Activated T-helper 1 cell treated with Interleukin-2 at 50 U/mL for 16 hours (primary cell): ENCODE data around the gene INPP5A.
"Not testable (repeated sequence)": the region's sequence is repeated elsewhere in the genome, so short reads cannot be mapped to it uniquely, and the experiment has no call there.

Experiments
- DNase-seq: peaks from one replicate; pipeline ENCODE4 v3.0.0-alpha.2; 2020; ENCODE audit warnings: low read depth

INPP5A gene

DNA sequence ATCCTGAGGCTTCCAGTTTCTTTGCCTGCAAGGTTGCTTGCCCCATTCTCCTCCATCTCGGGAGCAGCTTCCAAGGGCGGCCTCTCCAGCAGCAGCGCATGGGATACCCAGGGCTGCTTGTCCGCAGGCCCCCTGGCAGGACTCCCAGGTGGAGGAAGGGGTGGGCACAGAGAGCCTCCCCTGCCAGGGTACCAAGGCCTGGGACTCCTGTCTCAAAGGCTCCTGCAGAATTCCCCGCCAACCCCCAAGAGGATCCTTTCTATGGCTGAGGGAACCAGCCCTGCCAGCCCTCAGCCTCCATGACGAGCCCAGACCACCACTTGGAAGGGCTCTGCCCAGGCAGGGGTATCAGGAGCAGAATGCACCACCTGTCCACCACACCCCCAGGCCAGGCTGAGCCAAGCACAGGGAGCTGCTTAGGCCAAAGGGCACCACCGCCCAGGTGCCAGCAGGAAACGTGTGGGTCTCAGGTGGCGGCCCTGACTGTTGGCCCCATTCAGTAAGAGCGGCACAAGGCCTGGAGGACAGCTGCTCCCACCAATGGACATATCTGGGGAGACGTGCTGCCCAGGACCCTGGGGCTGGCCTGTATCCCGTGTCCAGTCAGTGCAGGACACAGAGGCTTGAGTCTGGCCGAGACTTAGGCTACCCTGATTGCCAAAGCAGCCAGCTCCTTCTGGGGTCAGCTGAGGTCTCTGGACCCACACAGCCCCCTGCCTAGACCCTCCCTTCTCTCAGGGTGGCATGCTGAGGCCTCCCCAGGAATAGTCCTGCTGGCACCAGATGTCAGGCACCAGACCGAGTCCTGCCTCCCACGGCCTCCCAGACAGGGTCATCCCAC lies 33.8 kb upstream of the INPP5A start:
- DNase-seq: no peak

DNA sequence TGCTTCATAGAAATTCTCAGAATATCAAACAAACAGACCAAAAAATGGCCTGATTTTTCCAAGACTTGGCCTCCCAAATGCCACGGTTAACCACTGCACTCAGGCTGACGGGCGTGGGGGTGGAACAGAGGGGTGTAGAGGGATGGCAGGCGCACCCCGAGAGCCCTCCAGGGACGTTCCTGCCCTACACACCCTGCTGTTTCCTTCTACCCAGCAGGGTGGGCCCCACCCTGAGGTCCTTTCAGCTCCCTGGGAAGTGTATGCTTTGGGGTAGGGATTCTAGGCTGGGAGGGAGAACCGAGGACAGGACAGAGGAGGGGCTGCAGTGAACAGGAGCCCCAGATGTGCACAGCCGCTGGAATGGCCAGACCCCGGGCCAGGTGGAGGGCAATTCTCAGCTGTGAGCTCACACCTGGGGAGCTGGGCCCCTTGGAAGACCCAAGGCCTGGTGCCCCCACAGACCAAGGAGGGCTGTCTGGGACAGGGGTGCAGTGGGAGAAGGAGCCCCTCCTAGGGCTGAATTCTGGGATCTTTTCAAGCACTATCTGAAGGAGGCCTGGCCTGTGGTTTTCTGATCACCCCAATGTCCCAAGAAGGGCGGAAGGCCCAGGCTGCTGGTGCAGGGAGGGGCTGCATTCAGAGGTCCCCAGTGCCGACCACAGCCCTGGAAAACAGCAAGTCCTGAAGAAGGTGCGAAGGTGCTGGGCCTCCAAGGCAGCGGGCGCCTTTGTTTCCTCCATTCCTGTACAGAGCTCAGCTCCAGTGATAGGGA lies 32.9 kb upstream of the INPP5A start:
- DNase-seq: no peak

DNA sequence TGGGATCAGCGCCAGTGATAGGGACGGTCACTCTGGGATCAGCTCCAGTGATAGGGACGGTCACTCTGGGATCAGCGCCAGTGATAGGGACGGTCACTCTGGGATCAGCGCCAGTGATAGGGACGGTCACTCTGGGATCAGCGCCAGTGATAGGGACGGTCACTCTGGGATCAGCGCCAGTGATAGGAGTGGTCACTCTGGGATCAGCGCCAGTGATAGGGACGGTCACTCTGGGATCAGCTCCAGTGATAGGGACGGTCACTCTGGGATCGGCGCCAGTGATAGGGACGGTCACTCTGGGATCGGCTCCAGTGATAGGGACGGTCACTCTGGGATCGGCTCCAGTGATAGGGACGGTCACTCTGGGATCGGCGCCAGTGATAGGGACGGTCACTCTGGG lies 32.0 kb upstream of the INPP5A start:
- DNase-seq: not testable (repeated sequence)

DNA sequence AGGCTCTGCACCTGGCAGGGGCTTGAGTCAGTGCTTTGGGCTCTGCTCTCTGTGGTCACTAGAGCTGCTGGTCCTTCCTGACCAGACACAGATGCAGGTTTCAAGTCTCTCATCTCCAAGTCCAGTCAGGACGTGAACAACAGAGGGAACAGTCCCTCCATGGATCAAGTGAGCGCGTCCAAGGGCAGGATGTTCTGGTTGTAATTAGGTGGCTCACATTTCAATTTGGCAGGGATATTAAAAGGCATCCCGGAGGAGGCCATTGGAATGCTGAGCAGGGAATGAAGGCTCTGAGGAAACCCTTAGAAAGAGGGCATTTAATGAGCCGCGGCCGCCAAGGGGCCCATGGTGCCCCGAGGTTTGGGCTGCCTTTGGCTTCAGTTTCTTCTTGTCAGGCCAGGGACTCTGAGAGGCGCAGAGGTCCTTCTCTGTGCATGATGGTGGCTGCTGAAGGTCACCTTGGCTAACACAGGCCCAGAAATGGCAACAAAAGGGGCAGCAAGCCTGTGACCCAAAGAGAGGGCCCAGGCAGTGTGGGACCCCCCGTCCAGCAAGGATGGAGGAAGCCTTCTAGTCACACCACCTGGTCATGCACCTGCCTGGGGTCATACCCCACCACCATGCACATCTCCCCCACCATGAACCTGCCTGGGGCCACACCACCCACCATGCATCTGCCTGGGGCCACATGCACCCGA lies 30.7 kb upstream of the INPP5A start:
- DNase-seq: no peak

DNA sequence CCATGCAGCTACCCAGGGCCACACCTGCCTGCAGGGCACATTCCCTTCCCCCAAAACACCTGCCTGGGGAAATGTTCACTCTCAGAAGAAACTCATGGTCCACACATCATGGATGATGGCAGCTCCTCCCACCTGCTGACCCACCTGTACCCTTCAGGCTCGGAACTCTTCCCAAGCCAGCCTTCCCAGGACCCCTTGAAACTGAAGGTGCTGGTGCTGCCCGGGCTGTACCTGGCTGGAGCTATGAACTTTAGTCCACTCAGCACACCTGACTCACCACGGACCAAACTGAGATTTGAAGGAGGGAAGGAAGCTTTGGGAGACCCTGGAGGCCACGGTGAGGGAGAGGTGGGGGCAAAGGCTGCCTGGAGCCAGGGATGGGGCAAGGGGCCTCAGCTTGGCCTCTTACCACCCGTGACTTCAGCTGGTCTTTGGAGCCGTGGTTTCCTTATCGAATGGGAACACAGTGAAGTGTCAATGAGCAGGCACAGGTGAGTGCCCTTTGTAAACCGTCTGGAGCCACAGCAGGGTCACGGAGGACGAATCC lies 30.1 kb upstream of the INPP5A start:
- DNase-seq: no peak

DNA sequence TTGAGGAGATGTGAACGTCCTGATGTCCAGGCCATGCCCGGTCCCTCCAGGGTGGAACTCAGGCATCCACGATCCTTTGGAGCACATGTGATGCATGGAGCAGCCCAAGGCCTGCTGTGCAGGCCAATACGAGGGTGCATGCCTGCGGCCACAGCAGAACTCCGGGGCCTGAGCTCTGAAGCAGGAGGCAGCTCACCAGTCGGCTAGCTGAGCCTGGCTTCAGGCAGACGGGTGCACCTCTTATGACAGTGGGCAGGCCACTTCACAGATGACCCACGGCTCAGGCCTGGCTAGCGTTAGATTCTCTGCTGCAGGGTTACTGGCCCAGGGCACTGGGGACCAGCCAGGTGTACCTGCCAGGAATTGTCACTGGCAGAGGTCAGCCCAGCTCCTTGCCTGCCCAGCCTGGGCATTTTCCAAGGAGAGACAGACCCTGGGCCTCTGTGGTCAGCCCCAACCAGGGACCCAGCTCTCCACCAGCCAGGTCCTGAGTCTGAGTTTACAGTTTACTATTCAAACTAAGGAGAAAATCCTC lies 29.6 kb upstream of the INPP5A start:
- no peak for DNase-seq

DNA sequence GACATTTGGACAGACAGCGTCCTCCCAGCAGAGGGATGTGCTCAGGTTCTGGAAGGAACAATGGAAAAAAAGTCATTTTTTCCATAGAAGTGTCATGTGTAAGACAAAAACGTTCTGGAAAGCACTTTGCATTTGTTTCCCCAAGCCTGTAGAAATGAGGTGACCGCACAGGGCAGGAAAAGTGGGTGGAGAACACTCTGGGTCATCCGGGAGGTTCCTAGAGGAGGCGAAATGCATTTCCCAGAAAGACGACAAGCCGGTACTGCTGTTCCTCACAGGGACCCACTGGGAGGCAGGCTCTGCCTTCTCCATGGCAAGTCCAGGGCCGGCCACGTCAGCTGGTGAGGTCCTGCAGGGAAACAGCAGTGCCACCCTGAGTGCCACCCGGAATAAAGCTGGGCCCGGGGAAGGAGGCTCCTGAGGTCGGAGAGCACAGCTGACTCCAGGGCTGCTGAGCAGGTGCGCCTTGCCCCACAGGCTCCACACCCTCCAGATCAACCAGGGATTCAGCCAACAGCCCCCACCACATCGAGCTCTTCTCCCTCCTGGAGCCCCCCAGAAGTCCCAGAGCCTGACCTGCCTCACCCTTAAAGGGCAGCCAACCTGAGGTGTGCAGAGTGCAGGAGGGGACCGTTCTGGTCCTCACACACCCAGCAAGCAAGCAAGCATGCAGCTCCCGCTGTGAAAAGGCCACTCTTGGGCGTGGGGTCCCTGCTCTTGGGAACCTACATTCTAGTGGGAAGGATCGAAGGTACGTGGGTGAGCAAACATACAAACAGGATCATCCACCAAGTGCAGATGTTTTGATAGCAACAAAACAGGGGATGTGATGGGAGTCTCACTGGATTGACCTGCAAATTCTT lies 28.8 kb upstream of the INPP5A start:
- DNase-seq: no peak

DNA sequence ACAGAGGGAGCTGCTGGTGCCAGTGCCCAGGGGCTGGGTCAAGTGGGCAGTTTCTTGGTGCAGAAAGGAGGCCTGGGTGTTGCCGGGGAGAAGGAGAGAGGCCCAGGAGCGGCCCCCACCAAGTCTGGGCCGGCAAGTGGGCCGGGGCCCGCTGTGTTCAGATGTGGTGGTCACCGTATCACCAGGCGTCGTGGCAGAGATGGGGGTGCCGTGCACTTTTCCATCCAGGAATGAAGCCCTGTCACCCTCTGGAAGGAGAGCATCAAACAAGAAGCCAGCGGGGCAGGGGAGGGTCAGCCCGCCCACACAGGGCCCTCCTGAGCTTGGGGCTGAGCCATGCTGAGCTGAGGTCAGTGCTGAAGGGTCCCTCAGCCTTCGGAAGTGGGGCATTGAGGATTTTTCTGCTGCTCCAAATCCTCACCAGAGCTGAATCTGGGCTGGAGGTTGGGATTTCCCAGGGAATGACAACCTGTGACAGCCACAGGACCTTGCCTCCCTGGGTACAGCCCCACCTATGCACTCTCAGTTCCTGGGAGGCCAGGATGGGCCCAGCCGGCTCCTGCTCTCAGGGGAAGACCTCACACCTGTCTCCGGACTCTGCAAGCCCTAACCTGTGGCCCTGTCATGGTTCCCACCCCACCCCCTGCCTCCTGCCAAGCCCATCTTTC lies 27.9 kb upstream of the INPP5A start:
- no peak for DNase-seq

DNA sequence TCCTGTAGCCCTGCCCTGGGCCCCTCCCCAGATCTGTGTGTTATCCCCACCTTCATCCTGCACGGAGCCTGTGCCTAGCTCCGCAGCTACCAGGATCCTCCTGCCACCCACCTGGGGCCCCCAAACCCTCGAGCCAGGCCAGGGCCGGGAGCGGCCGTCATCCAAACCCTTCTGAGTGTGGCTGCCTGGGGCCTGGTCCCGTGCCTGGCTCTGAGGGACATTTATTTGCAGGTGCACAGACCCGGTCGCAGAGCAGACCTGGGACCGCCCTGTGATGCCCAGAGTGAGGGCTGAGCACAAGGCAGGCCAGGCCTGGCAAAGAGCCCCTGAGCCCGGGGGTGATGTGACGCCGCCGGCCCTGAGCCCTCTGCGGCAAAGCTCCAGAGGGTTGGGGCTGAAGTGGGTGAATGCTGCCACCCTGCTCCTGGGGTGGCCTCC lies 27.4 kb upstream of the INPP5A start:
- DNase-seq: no peak

DNA sequence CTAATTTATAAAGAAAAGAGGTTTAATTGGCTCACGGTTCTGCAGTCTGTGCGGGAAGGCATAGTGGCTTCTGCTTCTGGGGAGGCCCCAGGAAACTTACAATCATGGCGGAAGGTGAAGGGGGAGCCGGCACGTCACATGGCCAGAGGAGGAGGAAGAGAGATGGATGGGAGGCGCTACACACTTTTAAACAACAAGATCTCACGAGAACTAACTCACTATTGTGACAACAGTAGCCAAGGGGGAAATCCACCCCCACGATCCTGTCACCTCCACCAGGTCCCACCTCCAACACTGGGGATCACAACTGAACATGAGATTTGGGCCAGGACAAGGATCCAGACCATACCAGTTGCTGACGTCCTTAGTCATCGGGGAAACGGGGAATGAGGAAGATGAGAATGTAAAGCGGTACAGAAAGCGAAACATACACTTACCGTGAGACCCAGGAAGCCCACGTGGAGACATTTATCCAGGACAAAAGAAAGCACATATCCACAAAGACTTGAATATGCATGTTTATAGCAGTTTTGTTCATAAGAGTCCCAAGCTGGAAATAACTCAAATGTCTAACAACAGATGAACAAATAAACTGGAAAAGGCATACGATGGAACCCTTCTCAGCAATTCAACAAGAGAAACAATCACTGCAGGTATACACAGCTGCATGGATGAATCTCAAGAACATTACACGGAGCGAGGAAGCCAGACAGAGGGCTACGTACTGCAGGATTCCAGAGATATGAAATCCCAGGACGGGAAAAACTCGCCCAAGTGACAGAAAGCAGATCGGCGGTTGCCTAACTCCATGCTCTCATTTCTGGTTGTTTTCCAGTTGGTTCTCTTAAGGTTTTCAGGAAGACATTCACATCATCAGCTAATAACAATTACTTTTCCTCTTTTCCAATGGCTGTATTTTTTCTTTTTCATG lies 26.2 kb upstream of the INPP5A start:
- no peak for DNase-seq

DNA sequence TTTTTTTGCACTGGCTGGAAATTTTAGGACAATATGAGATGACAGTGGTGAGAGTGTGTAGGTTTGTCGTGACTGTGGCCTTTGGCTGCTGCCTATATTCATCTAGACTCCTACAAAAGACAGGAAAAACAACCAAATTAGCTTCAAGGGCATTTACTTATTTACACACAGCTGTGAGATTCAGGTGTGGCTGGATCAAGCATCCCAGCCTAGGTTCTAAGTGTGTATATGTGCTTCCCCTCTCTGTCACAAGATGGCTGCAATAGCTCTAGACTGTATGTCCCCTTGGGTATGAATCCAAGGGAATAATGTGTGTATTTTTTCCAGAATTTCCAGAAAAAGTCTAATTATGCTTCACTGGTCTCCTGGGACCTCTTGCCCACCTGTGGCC lies 25.5 kb upstream of the INPP5A start:
- no peak for DNase-seq

DNA sequence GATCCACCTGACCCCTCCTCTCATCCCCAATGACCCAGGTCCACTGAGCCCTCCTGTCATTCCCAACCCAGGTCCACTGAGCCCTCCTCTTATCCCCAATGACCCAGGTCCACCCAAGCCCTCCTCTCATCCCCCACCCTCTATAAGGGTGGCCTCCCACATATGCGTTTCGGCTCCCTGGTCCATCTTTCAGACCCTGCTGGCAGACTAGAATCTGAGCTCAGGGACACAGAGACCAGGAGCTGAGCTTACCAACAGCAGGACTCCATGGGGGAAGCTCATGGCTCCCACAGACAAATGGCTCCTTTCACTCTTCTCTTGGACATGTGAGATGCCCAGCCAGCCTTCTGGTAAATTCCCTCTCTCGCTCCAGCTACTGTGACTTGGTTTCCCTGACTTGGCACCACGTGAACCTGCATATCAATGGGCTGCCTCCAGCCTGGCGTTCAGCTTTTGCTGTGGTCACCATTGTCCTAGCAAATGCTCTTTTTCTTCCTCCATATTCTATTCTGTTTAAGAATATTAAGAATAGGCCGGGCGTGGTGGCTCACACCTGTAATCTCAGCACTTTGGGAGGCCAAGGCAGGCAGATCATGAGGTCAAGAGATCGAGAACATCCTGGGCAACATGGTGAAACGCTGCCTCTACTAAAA lies 24.8 kb upstream of the INPP5A start:
- DNase-seq: no peak

DNA sequence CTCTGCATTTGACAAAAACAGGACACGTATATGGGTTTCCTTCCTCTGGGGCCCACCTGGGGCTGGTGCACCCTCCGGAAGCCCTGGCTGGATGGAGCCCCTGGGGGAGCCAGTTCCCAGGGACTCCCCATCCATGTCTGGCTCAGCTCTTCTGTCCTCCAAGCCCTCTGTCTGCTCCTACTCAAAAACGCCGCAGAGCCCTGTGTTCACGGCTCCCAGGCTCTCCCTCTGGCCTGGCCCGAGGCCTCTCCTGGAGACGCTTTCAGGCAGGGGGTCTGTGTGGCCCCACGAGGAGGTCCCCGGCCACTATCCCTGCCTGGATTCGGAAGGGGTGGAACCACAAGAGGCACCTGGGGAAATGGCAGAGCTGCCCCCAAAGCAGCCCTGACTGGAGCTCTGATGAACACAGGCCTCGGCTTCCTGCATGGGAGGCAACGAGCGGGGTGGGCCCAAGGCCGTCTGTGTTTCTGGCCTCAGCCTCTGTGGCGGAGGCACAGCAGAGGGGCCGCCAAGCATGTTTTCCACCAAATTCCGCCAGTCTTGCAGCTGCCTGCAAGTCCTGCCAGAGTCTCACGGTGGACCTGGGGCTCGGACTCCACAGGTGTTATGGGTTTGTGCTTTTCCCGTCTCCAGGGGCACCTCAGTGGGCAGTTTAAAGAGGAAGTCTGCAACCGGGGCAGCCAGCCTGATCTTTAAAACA lies 22.6 kb upstream of the INPP5A start:
- no peak for DNase-seq

DNA sequence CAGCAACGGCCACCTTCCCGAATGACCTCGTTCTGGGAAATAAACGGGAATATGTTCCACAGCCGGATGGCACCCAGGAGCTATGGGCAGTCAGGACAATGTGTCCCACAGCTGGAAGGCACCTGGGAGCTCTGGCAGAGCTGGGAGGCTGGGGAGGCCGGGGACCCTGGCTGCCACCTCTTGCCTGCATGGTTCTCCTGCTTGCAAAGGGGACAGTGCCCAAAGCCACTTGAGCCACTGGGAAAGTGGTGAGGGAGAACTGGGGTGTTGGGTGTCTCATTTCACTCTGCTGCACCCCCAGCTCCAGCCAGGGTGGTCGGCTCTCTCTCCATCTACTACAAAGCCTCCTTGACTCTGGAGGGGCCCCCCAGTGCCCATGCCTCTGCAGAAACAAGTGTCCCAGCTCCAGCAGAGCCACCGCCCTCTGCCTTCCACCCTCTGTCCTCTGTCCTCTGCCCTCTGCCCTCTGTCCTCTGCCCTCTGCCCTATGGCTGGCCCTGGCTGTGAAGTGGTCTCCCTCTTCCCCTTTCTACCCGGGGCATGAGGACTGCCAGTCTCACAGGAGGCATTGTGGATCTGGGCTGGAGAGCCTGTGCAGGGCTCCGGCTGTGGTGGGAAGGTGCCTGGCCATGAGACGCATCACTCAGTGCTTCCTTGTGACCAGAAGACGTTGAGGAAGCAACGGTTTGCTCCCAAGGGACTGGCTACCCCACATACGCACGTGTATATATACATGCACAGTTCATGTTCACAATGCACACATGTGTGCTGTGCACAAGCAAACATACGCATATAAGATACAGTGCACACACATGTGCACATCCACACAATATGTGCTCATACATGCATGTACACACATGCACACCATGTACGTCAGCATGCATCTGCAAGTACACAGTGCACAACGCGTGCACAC lies 21.5 kb upstream of the INPP5A start:
- no peak for DNase-seq

DNA sequence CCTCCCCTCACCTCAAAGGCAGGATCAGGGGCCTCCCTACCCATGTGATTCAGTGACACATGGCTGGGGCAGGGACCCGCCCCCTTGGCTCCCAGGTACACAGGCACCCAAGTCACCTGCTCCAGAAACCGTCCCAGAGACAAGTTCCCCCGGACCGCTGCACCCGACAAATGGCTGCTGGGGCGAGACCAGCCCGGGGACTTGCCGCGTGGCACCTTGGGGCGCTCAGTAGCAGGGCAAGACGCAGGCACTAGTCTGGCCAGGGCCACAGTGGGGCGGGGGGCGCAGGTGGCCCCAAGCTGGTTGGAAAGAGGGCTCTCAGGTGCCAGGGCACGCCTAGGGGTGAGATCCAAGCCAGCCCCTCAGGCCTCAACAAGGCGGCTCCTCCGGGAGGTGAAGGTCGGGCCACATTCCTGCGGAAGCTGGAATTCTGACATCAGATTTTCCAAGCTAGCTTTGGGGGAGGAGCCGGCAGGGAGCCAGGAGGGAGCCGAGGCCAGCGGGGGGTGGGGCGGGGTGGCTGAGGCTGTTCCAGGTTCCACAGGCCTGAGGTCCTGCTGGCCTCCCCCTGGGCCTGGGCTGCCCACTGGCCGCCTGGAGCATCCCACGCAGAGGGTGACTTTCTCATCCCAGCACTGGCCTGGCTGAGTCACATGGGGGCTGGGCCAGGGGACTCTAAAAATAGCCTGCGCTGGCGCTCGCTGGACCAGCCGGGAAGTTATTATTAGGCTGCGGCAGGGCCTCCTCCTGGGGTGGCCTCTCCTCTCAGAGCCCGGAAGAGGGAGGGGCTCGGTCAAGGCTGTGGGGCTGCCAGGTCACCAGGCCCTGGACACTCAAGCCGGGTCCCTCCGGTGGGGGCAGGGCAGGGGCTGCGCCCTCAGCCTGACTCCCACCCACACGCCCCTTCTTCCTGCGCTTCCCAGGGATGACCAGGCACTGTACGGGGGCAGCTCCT lies 20.5 kb upstream of the INPP5A start:
- no peak for DNase-seq

DNA sequence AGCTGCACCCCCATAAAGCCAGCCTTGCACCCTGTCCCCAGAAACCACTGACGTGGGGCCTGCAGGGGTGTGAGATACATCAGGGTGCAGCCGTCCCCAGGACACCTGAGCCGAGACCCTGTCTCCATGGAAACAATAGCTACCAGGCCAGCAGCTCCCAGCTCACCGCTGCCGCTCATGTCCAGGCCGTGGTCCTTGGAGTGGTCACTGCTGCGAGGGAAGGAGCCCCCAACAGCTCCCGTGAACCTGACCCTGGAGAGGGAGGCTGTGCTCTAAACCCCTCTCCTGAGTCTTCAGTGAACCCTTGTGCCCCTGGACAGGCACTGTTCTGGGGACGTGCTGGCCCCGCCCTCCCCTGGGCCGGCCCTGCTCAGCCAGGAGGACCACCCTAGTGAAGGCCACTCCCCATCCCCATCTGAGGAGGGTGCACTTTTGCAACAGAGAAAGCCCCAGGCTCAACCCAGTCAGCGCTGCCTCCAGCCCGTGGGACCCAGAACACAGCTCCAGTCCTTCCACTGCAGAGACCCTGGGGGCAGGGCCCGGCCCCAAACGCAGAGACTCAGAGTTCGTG lies 19.6 kb upstream of the INPP5A start:
- DNase-seq: no peak
